Muscle layer of colon (tissue), 2 donors: ENCODE data around the gene CCDC197.

Experiments used
- H3K27ac ChIP-seq: one replicate; pipeline ENCODE4 v1.7.0; 2013; ENCODE audit warnings: low read depth, mild to moderate bottlenecking, low read length, moderate library complexity
- H3K27me3 ChIP-seq, 2 donors: one replicate each; pipeline ENCODE4 v1.7.0; 2013; ENCODE audit warnings: low read length in 2 of 2, mild to moderate bottlenecking in 2 of 2; ENCODE audit not compliant: insufficient read depth in 2 of 2, control insufficient read depth in 1 of 2
- H3K36me3 ChIP-seq: one replicate; pipeline ENCODE4 v1.7.0; 2013; ENCODE audit warnings: mild to moderate bottlenecking, low read length; ENCODE audit not compliant: insufficient read depth
- H3K4me1 ChIP-seq: one replicate; pipeline ENCODE4 v1.7.0; 2013; ENCODE audit warnings: mild to moderate bottlenecking, low read length; ENCODE audit not compliant: insufficient read depth
- H3K4me3 ChIP-seq, 2 donors: one replicate each; pipeline ENCODE4 v1.7.0; 2013; ENCODE audit warnings: low read length in 2 of 2, low read depth in 1 of 2, mild to moderate bottlenecking in 1 of 2, moderate library complexity in 1 of 2
- H3K9ac ChIP-seq: one replicate; pipeline ENCODE4 v1.7.0; 2013; ENCODE audit warnings: low read length
- H3K9me3 ChIP-seq: one replicate; pipeline ENCODE4 v1.7.0; 2013; ENCODE audit warnings: mild to moderate bottlenecking, low read length
- donor health status: abdominal sarcoma.
- donor health status: Adenocarcinoma of cecum.

Gene CCDC197

DNA sequence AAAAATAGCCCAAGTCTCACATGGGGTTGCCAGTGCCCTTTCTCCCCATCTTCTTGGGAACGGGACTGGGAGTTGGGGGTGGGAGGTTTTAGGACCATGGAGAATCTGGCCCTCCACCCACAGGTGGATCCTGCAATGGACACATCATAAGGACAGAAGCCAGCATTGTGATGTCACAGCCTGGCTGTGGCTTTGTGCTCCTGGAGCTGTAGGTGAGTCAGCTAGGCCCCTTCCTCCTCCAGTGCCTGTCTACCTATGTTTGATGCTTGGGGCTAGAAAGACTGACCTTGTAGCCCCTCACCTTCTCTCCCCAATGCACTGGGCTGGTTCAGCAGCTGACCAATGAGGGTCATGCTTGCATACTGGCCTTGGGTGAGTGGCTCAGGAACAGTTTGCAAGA, at the start of gene CCDC197:
TSS of gene CCDC197 (plus strand) at position 220 of the 400 bp plus-strand sequence. CDS start 831 bp downstream, outside the sequence.
- Histone ChIP-seq H3K4me3 (no peak within 1 kb of the TSS), H3K36me3 (no peaks in the 10 kb centered on the region), H3K27me3 (no peaks in the 10 kb centered on the region), H3K27ac (peak within 1 kb of the TSS; percentile 73), H3K9me3 (no peaks in the 10 kb centered on the region), H3K4me1 (peaks cover 24% of the 10 kb centered on the region), H3K9ac (no peak within 1 kb of the TSS)

DNA sequence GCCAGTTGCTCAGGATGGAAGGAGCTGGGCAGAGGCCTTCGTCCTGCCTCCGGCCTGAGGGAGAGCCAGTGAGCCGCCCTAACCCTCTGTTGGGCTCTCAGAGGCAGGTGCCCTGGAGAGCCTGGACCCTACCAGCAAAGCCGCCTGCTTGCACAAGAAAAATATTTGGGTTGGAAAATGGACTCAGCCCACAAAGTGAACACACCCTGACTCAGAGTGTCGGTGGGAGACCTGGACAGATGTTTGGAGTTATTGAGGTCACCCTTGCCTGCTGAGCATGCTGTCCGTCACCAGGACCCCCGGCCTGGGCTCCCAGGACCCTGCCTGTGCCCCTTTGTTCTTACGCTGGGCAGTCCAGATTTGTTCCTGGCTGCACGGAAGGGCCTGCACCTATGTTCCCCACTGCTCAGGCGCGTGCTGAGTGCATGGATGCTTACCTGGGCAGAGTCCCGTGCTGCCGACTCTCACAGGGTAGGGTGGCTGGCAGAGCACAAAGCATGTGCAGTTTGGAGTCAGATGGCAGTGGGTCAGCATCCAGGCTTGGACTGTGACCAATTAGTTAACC, 47.5 kb upstream of the CCDC197 start:
- Histone ChIP-seq H3K4me3 (no peak overlapping the region), H3K4me1 (peaks cover 23% of the 10 kb centered on the region), H3K9me3 (no peaks in the 10 kb centered on the region), H3K27ac (no peak overlapping the region), H3K27me3 (no peaks in the 10 kb centered on the region), H3K9ac (no peak overlapping the region), H3K36me3 (peaks cover 85% of the 10 kb centered on the region)

DNA sequence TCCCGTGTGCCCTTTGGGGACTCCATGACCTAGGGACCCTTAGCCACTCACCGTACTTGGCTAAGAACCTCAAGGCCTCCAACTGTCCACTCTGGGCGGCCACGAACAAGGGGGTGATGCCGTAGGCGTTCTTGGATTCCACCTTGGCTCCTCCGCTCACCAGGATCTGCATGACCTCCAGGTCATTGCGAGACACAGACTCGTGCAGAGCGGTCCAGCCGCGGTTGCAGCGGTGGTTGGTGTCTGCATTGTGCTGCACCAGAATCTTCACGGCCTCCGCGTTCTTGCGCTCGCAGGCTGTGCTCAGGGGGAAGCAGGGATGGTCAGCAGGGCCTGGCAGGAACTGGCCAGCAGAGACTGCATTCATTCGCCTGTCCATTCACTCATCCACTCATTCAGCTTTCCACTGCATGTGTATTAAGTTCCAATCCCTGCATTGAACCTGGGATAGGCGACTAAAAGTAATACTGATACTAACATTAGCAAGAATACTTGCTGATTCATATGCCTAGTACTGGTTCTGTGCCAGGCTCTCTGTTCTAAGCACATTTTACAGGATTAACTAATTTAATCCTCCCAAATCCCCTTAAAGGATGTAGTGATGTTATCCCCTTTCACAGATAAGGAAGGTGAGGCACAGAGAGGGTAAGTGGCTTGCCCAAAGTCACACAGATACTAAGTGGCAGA, 46.0 kb upstream of the CCDC197 start:
- Histone ChIP-seq H3K9ac (no peak overlapping the region), H3K36me3 (peaks cover 82% of the 10 kb centered on the region), H3K4me1 (peaks cover 35% of the 10 kb centered on the region), H3K9me3 (no peaks in the 10 kb centered on the region), H3K4me3 (no peak overlapping the region), H3K27ac (no peak overlapping the region), H3K27me3 (no peaks in the 10 kb centered on the region)

DNA sequence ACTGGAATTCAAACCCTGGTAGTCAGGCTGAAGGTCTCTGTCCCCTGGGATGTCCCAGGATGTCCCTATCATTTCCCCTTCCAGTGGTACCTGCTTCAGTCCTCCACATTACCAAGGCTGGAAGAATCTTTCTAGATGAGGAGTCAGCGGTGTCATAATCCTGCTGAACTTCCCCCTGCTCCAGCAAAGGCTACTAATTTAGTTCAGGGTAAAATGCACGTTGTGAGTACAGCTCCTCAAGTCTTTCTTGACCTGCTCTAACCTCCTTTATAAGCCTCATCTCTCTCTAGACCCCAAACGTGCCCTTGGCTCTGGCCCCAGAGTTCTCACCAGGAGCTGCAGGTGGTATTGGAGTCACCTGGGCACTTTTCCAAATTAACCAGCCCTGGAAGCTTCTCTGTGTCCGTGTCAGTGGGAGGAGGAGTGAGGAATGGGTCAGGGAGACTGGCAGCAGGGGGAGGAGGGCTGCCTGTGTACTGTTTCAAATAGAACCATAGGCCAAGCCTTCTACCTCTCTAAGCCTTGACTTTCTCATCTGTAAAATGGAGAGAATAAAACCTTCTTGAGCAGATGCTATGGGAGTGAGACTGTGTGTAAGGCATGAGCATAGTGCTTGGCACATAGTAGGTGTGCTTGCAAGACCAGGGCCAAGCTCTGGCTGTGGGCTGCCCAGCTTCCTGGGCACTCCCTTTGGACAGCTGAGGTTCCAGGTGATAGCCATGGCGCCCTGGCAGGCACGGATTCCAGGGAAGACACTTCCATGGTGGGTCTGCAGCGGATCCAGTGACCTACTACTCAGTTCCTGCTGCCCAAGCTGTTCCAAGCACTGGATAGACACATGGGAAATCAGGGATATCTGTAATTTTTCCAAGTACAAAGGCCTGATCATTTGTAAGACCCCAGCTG, 45.2 kb upstream of the CCDC197 start:
- Histone ChIP-seq H3K27me3 (no peaks in the 10 kb centered on the region), H3K9me3 (no peaks in the 10 kb centered on the region), H3K4me3 (no peak overlapping the region), H3K36me3 (peaks cover 81% of the 10 kb centered on the region), H3K4me1 (peaks cover 39% of the 10 kb centered on the region), H3K27ac (no peak overlapping the region), H3K9ac (no peak overlapping the region)

- peaks cover 48% of the 10 kb centered on the region for H3K4me1 ChIP-seq
Measured at GRCh38 chr14:93952829-93953228, 44.3 kb upstream of the CCDC197 start.

DNA sequence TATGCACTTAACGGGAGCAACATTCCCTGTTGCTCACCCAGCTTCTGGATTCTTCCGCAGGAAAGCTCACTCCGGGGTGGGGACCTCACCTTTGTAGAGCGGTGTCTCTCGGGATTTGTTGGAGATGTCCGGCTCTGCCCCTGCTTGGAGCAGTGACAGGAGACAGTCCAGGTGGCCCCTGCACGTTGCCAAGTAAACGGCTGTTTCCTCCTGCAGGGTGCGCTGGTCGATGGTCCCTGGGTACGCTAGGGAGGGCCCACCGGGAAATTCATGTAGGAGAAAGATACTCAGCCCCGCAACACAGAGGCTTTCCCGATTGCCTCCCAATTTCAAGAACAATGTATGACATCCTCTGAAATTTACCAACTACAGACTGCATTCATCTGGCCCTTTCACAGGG, 43.8 kb upstream of the CCDC197 start:
- no peak overlapping the region for H3K9ac ChIP-seq
- H3K27me3 ChIP-seq = no peaks in the 10 kb centered on the region
- H3K4me3 ChIP-seq = no peak overlapping the region
- no peaks in the 10 kb centered on the region for H3K9me3 ChIP-seq
- H3K36me3 ChIP-seq = peaks cover 78% of the 10 kb centered on the region
- H3K27ac ChIP-seq = peak overlapping the region; percentile 32
- H3K4me1 ChIP-seq = peaks cover 53% of the 10 kb centered on the region

More at GRCh38 chr14:93952829-93953228, 44.3 kb upstream of the CCDC197 start:
- Histone ChIP-seq H3K27me3 (no peaks in the 10 kb centered on the region), H3K36me3 (peaks cover 75% of the 10 kb centered on the region), H3K27ac (peak overlapping the region; percentile 56), H3K9me3 (no peaks in the 10 kb centered on the region), H3K4me3 (no peak overlapping the region), H3K9ac (no peak overlapping the region)

DNA sequence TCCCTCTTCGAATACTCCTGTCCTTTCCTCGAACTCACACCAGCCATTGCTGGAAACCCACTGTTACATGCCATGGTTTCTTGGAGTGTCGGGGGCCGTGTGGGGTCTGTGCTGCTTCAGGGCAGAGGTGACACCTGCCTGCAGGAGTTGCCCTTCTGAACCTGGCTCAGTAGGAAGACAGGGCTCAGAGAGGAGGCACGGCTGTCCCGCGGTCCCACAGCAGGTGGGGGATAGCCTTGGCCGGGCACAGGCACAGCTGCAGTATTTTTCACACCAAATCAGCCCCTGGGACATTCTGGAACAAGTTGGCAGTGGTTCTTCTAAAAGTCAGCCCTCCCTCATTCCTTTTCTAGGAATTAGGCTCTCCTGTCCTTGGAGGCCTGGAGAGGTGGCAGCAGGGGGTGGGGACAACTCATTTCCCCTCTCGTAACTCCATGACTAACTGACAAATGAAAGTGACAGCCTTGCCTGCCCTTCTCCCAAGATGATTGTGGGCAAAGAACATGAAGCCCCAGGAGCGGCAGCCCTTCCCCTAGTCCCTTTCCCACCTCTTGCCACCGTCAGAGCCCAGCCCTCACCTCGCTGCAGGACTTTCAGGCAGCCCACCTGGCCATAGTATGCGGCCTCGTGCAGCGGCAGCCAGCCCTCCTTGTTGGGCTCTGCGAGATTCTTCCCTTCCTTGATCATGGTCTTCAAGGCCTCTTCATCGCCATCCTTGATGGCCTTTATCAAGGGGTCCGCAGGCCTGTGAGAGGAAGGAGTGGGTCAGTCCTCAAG, 43.2 kb upstream of the CCDC197 start:
- Histone ChIP-seq H3K9me3 (no peaks in the 10 kb centered on the region), H3K27ac (peak overlapping the region; percentile 67), H3K27me3 (no peaks in the 10 kb centered on the region), H3K4me3 (no peak overlapping the region), H3K4me1 (peaks cover 59% of the 10 kb centered on the region), H3K36me3 (peaks cover 80% of the 10 kb centered on the region), H3K9ac (no peak overlapping the region)

GRCh38 chr14:93954516-93954830, 42.6 kb upstream of the CCDC197 start:
- no peak overlapping the region for H3K4me3 ChIP-seq
- no peaks in the 10 kb centered on the region for H3K27me3 ChIP-seq
- H3K9me3 ChIP-seq = no peaks in the 10 kb centered on the region
- H3K36me3 ChIP-seq = peaks cover 78% of the 10 kb centered on the region
- H3K4me1 ChIP-seq = peaks cover 65% of the 10 kb centered on the region
- H3K9ac ChIP-seq = no peak overlapping the region
- peak overlapping the region; percentile 67 for H3K27ac ChIP-seq

GRCh38 chr14:93954900-93955849, 41.9 kb upstream of the CCDC197 start:
- no peak overlapping the region for H3K9ac ChIP-seq
- no peaks in the 10 kb centered on the region for H3K9me3 ChIP-seq
- peaks cover 76% of the 10 kb centered on the region for H3K36me3 ChIP-seq
- no peak overlapping the region for H3K27ac ChIP-seq
- no peaks in the 10 kb centered on the region for H3K27me3 ChIP-seq
- no peak overlapping the region for H3K4me3 ChIP-seq
- peaks cover 71% of the 10 kb centered on the region for H3K4me1 ChIP-seq

DNA sequence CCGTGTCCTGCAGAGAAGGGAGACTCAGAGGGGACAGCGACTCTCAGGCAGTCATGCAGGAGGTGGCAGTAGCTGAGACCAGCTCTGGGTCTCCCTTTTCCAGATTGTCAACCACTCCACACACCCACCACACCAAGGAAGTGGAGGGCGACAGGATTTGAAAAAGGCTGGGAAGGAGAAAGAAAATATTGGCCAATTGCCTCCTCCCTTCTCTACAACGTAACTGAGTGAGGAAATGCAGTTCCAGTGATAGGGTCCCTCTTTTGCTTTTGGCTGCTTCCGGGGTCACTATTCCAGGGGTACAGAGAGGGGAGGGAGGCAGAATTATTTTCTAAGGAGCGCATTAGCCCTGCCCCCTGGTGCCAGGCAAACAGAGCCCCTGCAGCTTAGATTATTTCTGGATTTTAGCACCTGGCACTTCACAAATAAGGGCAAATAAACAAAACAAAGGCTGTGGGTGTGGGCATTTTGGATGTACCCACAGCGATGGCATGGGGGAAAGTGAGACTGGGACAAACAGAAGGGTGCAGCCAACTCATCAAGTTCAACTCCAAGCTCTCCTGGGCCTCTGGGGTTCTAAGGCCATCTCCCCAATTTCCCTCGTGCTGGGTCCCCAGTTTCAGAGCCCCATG, 41.1 kb upstream of the CCDC197 start:
- Histone ChIP-seq H3K27me3 (no peaks in the 10 kb centered on the region), H3K4me3 (no peak overlapping the region), H3K27ac (peak overlapping the region; percentile 39), H3K9ac (no peak overlapping the region), H3K36me3 (peaks cover 74% of the 10 kb centered on the region), H3K9me3 (no peaks in the 10 kb centered on the region), H3K4me1 (peaks cover 71% of the 10 kb centered on the region)
